GM21737 (cell line): Measurements from ENCODE around the gene DNAJA4.
"Not testable (repeated sequence)": the region's sequence is repeated elsewhere in the genome, so short reads cannot be mapped to it uniquely, and the experiment has no call there.

Experiments
- ATAC-seq: cut with Tn5 transposase; IDR thresholded peaks from one replicate; pipeline ENCODE4 v1.9.1; 2021; ENCODE audit warnings: mild to moderate bottlenecking, moderate library complexity; ENCODE audit not compliant: unreplicated experiment

The DNAJA4 gene

GRCh38 chr15:78243491-78243941 lies 20.8 kb upstream of the DNAJA4 start:
- ATAC-seq: no peak

GRCh38 chr15:78244101-78244500 lies 20.3 kb upstream of the DNAJA4 start:
- ATAC-seq: no peak

GRCh38 chr15:78244893-78245292 lies 19.5 kb upstream of the DNAJA4 start:
- ATAC-seq: no peak

DNA sequence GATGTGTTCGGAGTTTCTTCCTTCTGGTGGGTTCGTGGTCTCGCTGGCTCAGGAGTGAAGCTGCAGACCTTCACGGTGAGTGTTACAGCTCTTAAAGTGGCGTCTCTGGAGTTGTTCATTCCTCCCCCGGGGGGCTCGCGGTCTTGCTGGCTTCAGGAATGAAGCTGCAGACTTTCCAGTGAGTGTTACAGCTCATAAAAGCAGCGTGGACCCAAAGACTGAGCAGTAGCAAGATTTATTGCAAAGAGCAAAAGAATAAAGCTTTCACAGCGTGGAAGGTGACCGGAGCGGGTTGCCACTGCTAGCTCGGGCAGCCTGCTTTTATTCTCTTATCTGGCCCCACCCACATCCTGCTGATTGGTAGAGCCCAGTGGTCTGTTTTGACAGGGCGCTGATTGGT lies 19.0 kb upstream of the DNAJA4 start:
- not testable (repeated sequence) for ATAC-seq

DNA sequence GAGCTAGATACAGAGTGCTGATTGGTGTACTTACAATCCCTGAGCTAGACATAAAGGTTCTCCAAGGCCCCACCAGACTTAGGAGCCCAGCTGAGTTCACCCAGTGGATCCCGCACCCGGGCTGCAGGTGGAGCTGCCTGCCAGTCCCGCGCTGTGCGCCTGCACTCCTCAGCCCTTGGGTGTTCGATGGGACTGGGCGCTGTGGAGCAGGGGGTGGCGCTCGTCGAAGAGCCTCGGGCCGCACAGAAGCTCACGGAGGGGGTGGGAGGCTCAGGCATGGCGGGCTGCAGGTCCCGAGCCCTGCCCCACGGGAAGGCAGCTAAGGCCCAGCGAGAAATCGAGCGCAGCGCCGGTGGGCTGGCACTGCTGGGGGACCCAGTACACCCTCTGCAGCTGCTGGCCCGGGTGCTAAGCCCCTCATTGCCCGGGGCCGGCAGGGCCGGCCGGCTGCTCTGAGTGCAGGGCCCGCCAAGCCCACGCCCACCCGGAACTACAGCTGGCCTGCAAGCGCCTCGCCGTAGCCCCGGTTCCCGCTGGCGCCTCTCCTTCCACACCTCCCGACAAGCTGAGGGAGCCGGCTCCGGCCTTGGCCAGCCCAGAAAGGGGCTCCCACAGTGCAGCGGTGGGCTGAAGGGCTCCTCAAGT lies 18.3 kb upstream of the DNAJA4 start:
- ATAC-seq: not testable (repeated sequence)

DNA sequence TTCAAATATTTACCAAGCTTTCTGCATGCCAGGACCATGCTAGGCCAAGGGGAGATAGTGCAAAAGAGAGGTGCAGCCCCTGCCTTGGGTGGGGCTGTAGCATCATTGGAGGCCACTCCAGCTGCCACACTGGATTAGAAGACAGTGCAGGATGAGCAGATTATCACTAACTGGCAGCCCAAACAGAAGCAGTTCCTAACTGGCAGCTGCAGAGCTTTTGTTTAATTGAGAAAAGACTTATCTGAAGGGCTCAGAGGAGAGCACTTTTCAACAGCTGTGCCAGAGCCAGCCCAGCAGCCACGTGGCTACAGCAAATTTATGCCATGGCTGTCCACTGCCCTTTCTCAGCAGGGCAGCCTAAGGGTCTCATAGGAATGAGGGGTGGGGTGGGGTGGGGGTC lies 16.5 kb upstream of the DNAJA4 start:
- ATAC-seq: no peak

- ATAC-seq: no peak
Measured at GRCh38 chr15:78249131-78249530, 15.2 kb upstream of the DNAJA4 start.

DNA sequence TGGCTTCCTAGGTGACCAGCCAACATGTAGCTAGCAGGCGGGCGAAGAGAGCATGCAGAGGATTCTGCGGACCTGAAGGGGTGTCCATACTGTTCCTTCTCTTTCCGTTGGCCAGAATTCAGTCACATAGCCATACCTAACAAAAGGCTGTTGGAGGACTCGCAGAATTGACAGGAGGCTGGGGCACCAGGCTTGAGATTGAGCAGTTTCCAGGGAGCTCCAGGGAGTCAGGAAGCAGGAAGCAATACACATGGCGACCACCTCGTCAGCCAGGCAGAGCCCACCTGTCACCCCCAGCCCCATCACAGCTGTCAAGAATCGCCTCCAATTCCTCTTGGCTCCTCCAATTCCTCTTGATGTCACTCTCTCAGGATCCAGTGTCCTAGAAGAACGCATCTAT lies 13.2 kb upstream of the DNAJA4 start:
- no peak for ATAC-seq

DNA sequence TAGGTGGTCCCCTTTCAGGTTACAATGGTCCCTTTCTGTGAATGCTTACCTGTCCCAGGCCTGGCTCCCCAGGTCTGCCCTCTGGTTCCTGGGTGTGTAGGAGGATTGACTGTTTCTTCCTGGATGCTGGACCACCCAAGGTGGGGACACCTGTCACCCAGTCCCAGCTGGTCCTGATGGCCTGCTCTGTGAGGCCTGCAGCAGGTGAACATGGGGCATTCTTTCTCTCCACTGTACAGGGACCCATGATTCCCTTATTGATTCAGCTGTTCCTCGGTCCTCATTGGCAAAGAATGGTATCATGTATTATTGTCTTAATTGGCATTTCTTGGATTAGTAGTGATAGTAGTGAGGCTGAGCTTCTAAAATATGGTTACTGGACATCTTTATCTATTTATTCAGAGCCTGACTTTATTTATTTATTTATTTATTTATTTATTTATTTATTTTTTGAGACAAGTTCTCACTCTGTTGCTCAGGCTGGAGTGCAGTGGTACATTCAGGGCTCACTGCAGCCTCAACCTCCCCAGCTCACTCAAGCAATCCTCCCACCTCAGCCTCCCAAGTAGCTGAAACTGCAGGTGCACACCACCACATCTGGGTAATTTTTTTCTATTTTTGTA lies 8.8 kb upstream of the DNAJA4 start:
- no peak for ATAC-seq

DNA sequence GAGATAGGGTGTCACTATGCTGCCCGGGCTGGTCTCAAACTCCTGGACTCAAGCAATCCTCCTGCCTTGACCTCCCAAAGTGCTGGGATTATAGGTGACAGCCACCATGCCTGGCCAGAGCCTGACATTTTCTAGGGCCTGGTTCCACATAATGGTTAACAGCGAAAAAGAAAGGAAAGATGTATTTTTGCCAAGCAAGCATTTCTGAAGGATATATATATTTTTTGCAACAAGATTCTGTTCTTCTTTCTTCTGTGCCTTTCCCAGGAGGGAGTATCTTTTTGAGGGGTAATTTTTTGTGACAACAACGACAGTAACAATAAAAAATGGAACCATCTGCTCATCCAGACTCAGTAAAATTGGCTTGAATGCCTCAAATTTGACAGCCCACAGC lies 8.3 kb upstream of the DNAJA4 start:
- ATAC-seq: no peak

- no peak for ATAC-seq
Measured at GRCh38 chr15:78257681-78258080, 6.7 kb upstream of the DNAJA4 start.

DNA sequence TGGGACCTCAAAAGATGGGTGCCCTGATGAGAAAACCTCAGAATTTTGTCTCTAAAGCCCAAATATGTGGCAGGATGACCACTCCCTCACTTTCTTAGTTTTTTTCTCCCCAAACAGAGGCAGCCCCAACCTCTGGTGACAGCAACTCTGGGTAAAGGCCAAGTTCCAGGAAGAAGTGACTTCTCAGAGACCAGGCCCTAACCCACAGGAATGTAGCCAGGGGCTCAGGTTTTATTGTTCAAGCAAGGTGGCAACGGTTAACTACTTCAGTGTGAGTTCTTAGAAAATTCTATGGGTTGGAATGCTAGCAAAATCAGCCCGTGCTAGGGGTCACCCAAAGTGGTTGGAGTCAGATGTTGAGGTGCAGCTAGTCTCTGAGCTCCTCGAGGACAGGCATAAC lies 5.1 kb upstream of the DNAJA4 start:
- ATAC-seq: no peak

DNA sequence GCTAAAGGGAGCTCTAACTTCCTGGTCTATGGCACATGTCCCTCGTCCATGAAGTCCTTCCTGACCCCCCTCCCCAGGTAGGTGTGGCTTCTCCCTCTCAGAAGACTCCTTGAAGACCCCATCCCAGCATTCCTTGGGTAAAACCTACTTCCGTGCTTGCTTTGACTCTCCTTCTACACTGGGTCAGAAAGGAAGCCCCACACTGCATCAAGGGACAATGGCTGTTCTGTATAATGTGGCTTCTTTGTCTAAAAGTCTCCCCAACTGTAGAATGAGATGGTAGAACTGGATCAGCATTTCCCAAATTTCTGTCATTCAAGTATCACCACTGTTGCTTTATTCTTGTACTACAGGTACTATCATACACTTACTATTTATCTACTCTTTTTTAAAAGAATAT lies 3.9 kb upstream of the DNAJA4 start:
- no peak for ATAC-seq

DNA sequence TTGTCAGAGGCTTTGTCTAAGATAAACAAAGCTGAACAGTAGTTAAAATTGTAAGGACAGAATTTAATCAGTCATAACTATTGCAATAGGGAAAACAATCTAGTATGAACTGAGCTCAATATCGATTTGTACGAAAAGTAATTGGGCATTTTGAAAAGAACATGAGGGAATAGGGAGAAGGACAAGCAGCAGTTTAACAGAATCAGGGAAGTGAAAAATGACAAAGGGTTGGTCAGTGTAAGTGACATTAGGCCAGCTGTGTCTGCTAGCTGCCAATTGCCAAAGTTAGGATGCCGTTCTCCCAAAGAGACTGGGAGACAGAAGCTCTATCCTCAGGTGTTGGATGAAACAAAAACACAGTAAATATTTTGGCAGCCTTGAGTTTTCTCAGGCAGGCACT lies 3.3 kb upstream of the DNAJA4 start:
- ATAC-seq: no peak

GRCh38 chr15:78263351-78263781 lies 996 bp upstream of the DNAJA4 start:
- ATAC-seq: no peak

GRCh38 chr15:78263907-78264303 lies 457 bp upstream of the DNAJA4 start:
- no peak for ATAC-seq

DNA sequence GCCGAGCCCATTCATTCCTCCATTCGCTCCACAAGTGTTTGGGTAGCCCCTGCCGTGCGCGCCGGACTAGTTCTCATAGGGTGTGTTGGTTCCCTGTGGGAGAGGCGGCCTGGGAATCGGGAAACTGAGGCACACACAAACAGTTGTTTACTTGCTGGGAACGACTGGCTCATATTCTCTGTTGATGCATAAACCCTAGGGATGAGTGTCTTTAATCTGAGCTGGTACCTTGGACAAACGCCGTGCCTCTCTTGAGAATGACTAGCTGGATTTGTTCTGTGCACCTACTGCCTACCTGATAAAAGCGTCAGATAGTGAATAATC lies 737 bp downstream of the DNAJA4 start:
- no peak for ATAC-seq

DNA sequence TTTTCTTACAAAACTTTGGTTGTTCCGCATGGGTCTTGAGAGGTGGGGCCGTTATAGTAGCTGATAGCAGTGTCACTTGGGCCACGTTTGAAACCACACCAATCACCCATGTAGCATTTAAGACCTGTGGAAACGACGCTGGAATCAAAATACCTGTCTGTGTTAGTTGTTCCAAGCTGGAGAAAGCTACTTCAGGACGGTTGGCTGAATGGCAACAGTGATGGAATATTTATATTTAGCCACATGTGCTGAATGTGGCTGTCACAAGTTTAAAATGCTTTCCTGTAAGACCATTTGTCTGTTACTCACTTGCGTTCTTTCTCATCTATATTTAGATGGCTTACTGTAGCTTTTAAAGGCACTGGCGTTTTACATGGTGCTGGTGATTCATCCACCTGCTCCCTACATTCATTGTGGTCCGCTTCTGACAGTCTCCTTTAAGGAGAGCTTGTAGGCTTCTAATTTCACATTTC lies 1.4 kb downstream of the DNAJA4 start:
- ATAC-seq: no peak

DNA sequence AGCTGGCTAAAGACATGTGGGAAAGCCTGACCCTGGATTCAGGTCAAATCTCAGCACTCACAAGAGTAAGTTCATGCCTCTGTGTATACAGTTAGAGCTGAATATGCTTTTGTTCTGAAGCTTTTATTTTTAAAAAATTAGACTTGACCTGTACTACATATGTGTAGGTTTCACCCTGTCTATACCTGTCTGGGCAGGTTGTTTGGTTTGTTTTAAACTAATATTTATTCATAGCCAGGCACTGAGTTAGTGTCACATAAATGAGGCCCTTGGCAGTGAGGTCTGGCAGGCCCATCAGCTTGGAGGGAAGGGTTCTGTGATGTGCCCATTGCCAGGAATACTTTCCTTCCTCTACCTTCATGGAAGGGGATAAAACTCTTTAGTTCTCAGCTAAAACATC lies 1.9 kb downstream of the DNAJA4 start:
- no peak for ATAC-seq

GRCh38 chr15:78266806-78267205 lies 2.4 kb downstream of the DNAJA4 start:
- no peak for ATAC-seq

GRCh38 chr15:78272316-78272715 lies 8.0 kb downstream of the DNAJA4 start:
- no peak for ATAC-seq

DNA sequence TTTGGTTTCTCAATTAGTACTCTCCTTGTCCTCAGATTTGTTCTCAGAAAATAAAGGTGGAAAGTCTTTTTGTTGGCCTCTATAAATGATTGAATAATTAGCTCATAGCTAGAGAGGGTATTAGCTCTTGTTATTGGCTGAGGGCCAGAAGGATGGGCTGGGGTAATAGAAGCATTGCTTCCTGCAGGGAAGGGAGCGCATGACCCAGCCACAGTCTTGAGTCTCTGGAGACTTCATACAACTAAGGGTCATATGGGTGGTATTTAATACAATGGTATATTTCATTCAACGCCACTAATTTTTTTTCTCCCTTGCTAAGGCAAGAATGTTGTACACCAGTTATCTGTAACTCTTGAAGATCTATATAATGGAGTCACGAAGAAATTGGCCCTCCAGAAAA lies 8.4 kb downstream of the DNAJA4 start:
- no peak for ATAC-seq

DNA sequence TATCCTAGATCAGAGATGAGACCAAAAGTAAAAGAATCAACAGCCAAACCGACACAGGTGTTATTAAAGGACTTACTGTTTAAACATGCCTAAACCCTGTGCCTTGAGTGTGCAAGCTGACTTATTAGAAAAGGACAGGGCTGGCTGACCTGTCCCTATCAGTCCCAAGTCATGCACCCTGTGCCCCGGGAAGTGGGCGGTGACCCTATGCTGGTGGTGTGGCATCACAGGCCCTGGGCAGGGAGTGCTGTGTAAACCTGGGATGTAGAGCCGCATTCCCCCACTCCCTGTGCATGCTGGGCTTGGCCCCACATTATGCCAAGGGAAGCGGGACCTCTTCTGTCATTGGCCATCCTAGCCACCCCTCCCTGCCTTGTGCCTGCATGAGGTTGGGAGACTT lies 10.6 kb downstream of the DNAJA4 start:
- ATAC-seq: no peak
